Esophagus muscularis mucosa (tissue), 4 donors: ENCODE measurements around the gene PXN. TPM values are rescaled to one million over a fixed set of nuclear protein-coding genes. Genes with fewer than 3 reads are reported as not detected.

Experiments used
- DNase-seq: peaks from one replicate; pipeline ENCODE4 v3.0.0-alpha.2; 2017; ENCODE audit errors: extremely low spot score
- H3K27ac ChIP-seq, 4 donors: fragments of 200-600 bp; sonication (generic); replicated peaks in 1 of 4; 1 replicate in 3 of 4; 2 replicates in 1 of 4; pipeline ENCODE4 v1.5.1; 2016 to 2019; ENCODE audit warnings: mild to moderate bottlenecking in 1 of 4
- H3K27me3 ChIP-seq, 4 donors: fragments of 200-600 bp; sonication (generic); one replicate each; pipeline versions ENCODE4 v1.5.1 to v1.6.0; 2016 to 2019
- H3K36me3 ChIP-seq, 4 donors: fragments of 200-600 bp; sonication (generic); one replicate each; pipeline ENCODE4 v1.5.1; 2016 to 2019
- H3K4me1 ChIP-seq, 4 donors: fragments of 200-600 bp; sonication (generic); one replicate each; pipeline ENCODE4 v1.5.1; 2016 to 2019
- H3K4me3 ChIP-seq, 4 donors: fragments of 200-600 bp; sonication (generic); 1 replicate in 2 of 4; 2 replicates in 2 of 4; pipeline ENCODE4 v1.5.1; 2016 to 2019; ENCODE audit warnings: mild to moderate bottlenecking in 4 of 4, moderate library complexity in 1 of 4
- H3K9me3 ChIP-seq, 4 donors: fragments of 200-600 bp; sonication (generic); 1 replicate in 3 of 4; 2 replicates in 1 of 4; pipeline ENCODE4 v1.5.1; 2016 to 2019
- CTCF ChIP-seq, 3 experiments: fragments of 200-600 bp in 2 of 3; fragments of 450-650 bp in 1 of 3; sonication (generic) in 2 of 3; IDR thresholded peaks; one replicate each; pipeline ENCODE4 v1.5.1; 2017 to 2019; ENCODE audit warnings: antibody characterized with exemption in 3 of 3, mild to moderate bottlenecking in 2 of 3, moderate library complexity in 1 of 3
- EP300 ChIP-seq: sonication (generic); formaldehyde crosslinking; IDR thresholded peaks from one replicate; pipeline ENCODE4 v1.6.1; 2017; ENCODE audit warnings: antibody characterized with exemption
- POLR2A ChIP-seq: fragments of 450-650 bp; IDR thresholded peaks from one replicate; pipeline ENCODE4 v1.6.1; 2017; ENCODE audit warnings: antibody characterized with exemption, moderate library complexity, mild to moderate bottlenecking, low read depth
- POLR2AphosphoS5 ChIP-seq, 2 donors: sonication (generic); formaldehyde crosslinking; IDR thresholded peaks; one replicate each; pipeline ENCODE4 v1.6.1; 2017; ENCODE audit warnings: antibody characterized with exemption in 2 of 2
- WGBS: methylation state at CpG from one replicate; pipeline ENCODE4 v1.1.5; 2018; 5-methylcytosine and 5-hydroxymethylcytosine counted together
- intact Hi-C: fragments of 100-400 bp; cut with DNase I; formaldehyde crosslinking; loops from one replicate; pipeline ENCODE4 v1.15.1; 2023
- total RNA-seq, 4 donors: library from RNA; depleted of rRNA; stranded (reverse); fragments of >200 nt; gene quantifications; one replicate each; pipeline versions ENCODE4 v1.1.0 to v1.2.1, GENCODE V29; 2016

Gene PXN
- total RNA-seq, 4 donors from 2014 or later, result 51.9 to 89.4 (median 71.9) TPM

DNA sequence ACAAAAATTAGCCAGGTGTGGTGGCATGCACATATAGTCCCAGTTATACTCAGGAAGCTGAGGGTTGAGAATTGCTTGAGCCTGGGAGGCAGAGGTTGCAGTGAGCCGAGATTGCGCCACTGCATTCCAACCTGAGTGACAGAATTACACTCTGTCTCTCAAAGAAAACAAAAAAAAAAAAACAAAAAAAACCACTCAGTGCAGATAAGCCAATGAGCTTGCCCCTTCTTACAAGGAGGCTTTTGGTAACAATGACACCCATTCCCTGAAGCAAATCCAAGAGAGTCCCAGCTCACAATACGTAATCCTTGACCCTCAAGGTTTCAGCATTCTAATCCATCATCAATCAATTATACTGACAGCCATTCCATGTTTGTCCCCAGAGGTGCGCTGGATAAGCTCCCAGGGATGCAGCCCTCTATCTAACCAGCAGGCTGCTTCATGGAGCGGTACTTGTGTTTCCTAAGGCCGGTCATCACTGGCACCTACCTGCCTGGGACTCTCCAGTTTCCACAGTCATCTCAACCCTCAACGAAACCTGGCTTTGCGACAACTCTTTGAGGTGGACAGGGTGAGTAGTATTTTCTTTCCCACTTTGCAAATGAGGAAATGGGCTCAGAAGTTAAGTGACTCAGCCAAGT, 83.4 kb downstream of the PXN start:
- intact Hi-C loops, result no loop called here
- no peak for TF ChIP-seq POLR2A
- no peak for TF ChIP-seq POLR2AphosphoS5 (IDR thresholded peaks at IDR 0.05)
- TF ChIP-seq CTCF (IDR thresholded peaks at IDR 0.05), result no peak
- no peak for TF ChIP-seq EP300
- DNase-seq, result no peak
- H3K27me3 ChIP-seq, result no peaks in the 10 kb centered on the region
- 86% methylated on average over 8 of the region's 8 CpGs for WGBS
- no peak overlapping the region for H3K4me3 ChIP-seq
- H3K9me3 ChIP-seq, result no peaks in the 10 kb centered on the region
- H3K36me3 ChIP-seq, result peaks cover 75 to 97% (median 89%) of the 10 kb centered on the region in 4 donors
- H3K27ac ChIP-seq, result no peak overlapping the region
- peaks cover 0 to 19% (median 2%) of the 10 kb centered on the region in 4 donors for H3K4me1 ChIP-seq

DNA sequence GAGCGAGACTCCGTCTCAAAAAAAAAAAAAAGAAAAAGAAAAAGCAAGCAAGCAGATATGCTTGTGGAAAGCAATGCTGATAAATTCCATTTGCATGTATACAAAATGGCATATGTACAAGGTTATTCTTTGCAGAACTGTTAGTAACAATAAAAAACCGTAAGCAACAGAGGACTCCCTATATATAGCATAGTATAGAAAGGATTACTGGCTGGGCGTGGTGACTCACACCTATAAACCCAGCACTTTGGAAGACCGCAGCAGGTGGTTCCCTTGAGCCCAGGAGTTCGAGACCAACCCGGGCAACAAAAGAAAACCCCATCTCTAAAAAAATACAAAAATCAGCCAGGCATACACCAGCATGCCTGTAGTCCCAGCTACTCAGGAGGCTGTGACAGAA, 84.6 kb downstream of the PXN start:
- peaks cover 77 to 97% (median 89%) of the 10 kb centered on the region in 4 donors for H3K36me3 ChIP-seq
- no peak overlapping the region for H3K27ac ChIP-seq
- WGBS, result 94% methylated on average over 7 of the region's 7 CpGs
- no peaks in the 10 kb centered on the region for H3K27me3 ChIP-seq
- H3K4me3 ChIP-seq, result no peak overlapping the region
- no peaks in the 10 kb centered on the region for H3K9me3 ChIP-seq
- DNase-seq, result no peak
- TF ChIP-seq EP300 (no peak), POLR2A (no peak), CTCF (IDR thresholded peaks at IDR 0.05) (no peak), POLR2AphosphoS5 (IDR thresholded peaks at IDR 0.05) (no peak)
- intact Hi-C loops, result no loop called here
- H3K4me1 ChIP-seq, result peaks cover 0 to 19% (median 2%) of the 10 kb centered on the region in 4 donors

DNA sequence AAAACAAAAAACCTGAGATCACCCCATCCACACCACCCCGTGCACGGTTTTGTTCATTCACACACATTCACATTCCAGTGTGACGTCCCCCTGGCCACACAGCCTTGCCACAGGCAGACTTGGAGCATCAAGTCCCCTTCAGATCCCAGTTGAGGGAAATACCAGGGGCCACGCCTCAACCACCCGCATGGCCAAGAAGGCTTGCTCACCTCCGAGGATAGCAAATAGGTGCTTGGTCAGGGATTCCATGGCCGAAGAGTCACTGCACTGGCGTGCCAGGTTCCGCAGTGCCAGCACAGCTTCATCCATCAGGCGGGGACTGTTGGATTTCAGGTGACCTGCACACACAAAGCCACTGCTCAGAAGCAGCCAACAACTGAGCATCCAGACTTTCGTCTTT, 90.0 kb downstream of the PXN start:
- H3K27ac ChIP-seq, result no peak overlapping the region
- no peaks in the 10 kb centered on the region for H3K9me3 ChIP-seq
- H3K27me3 ChIP-seq, result no peaks in the 10 kb centered on the region
- H3K4me1 ChIP-seq, result no peaks in the 10 kb centered on the region
- peaks cover 91 to 100% (median 99%) of the 10 kb centered on the region in 4 donors for H3K36me3 ChIP-seq
- no peak for DNase-seq
- H3K4me3 ChIP-seq, result no peak overlapping the region
- intact Hi-C loops, result no loop called here
- no peak for TF ChIP-seq POLR2A
- TF ChIP-seq EP300, result no peak
- TF ChIP-seq POLR2AphosphoS5 (IDR thresholded peaks at IDR 0.05), result no peak
- no peak for TF ChIP-seq CTCF (IDR thresholded peaks at IDR 0.05)
- 94% methylated on average over 10 of the region's 11 CpGs for WGBS

GRCh38 chr12:120175062-120175461, 90.5 kb downstream of the PXN start:
- no peak for DNase-seq
- Histone ChIP-seq H3K9me3 (no peaks in the 10 kb centered on the region), H3K27me3 (no peaks in the 10 kb centered on the region), H3K4me3 (no peak overlapping the region), H3K4me1 (no peaks in the 10 kb centered on the region), H3K36me3 (peaks cover 96 to 100% (median 99%) of the 10 kb centered on the region in 4 donors), H3K27ac (no peak overlapping the region)
- TF ChIP-seq POLR2AphosphoS5 (IDR thresholded peaks at IDR 0.05), result no peak
- intact Hi-C loops, result no loop called here
- WGBS, result 86% methylated on average over 5 of the region's 5 CpGs

- no peaks in the 10 kb centered on the region for H3K9me3 ChIP-seq
- DNase-seq, result no peak
- H3K4me1 ChIP-seq, result no peaks in the 10 kb centered on the region
- peaks cover 91 to 100% (median 99%) of the 10 kb centered on the region in 4 donors for H3K36me3 ChIP-seq
- WGBS, result 91% methylated on average over 3 of the region's 3 CpGs
- no peak overlapping the region for H3K27ac ChIP-seq
- TF ChIP-seq POLR2A (no peak), EP300 (no peak), POLR2AphosphoS5 (IDR thresholded peaks at IDR 0.05) (no peak), CTCF (IDR thresholded peaks at IDR 0.05) (no peak)
- no peaks in the 10 kb centered on the region for H3K27me3 ChIP-seq
- intact Hi-C loops, result no loop called here
- no peak overlapping the region for H3K4me3 ChIP-seq
These were observed 93.5 kb downstream of the PXN start for GRCh38 chr12:120172053-120172452.
